Upper lobe of left lung (tissue), 6 donors: ENCODE measurements around the gene RNF31. TPM values are rescaled to one million over a fixed set of nuclear protein-coding genes. Genes with fewer than 3 reads are reported as not detected.

Source experiments
- ATAC-seq, 2 donors: fragments of 200-7000 bp; cut with Tn5 transposase; one replicate each; pipeline ENCODE4 v1.9.1; 2022; ENCODE audit warnings: mild to moderate bottlenecking in 2 of 2, moderate library complexity in 2 of 2; ENCODE audit not compliant: low FRiP score in 2 of 2
- DNase-seq, 2 donors: peaks; one replicate each; pipeline ENCODE4 v3.0.0-alpha.2; 2019 to 2020
- H3K27ac ChIP-seq, 4 donors: fragments of 200-600 bp; sonication (generic); one replicate each; pipeline ENCODE4 v1.5.1; 2016 to 2019
- H3K27me3 ChIP-seq, 4 donors: fragments of 200-600 bp; sonication (generic); one replicate each; pipeline ENCODE4 v1.5.1; 2017 to 2019
- H3K36me3 ChIP-seq, 4 donors: fragments of 200-600 bp; sonication (generic); one replicate each; pipeline ENCODE4 v1.5.1; 2016 to 2019
- H3K4me1 ChIP-seq, 4 donors: fragments of 200-600 bp; sonication (generic); one replicate each; pipeline ENCODE4 v1.5.1; 2018 to 2019
- H3K4me3 ChIP-seq, 4 donors: fragments of 200-600 bp; sonication (generic); one replicate each; pipeline ENCODE4 v1.5.1; 2017 to 2019; ENCODE audit warnings: mild to moderate bottlenecking in 2 of 4, moderate library complexity in 1 of 4
- H3K9me3 ChIP-seq, 4 donors: fragments of 200-600 bp; sonication (generic); one replicate each; pipeline ENCODE4 v1.5.1; 2018 to 2019
- CTCF ChIP-seq, 6 experiments: fragments of 450-650 bp in 4 of 6; fragments of 200-600 bp in 2 of 6; sonication (generic) in 2 of 6; IDR thresholded peaks; one replicate each; pipeline ENCODE4 v1.5.1; 2016 to 2019; ENCODE audit warnings: antibody characterized with exemption in 6 of 6
- EP300 ChIP-seq, 4 donors: sonication (generic); formaldehyde crosslinking; IDR thresholded peaks; one replicate each; pipeline ENCODE4 v1.5.1; 2017; ENCODE audit warnings: antibody characterized with exemption in 4 of 4, control low read depth in 2 of 4
- POLR2A ChIP-seq, 4 donors: fragments of 450-650 bp; IDR thresholded peaks; one replicate each; pipeline ENCODE4 v1.5.1; 2016 to 2017; ENCODE audit warnings: antibody characterized with exemption in 4 of 4, mild to moderate bottlenecking in 2 of 4
- POLR2AphosphoS5 ChIP-seq, 2 donors: sonication (generic); formaldehyde crosslinking; IDR thresholded peaks; one replicate each; pipeline ENCODE4 v1.5.1; 2017; ENCODE audit warnings: antibody characterized with exemption in 2 of 2
- WGBS, 2 donors: methylation state at CpG; one replicate each; pipeline ENCODE4 v1.1.5; 2017 to 2018; 5-methylcytosine and 5-hydroxymethylcytosine counted together
- total RNA-seq, 6 donors: library from RNA; depleted of rRNA in 4 of 6; stranded (reverse); fragments of >200 nt in 4 of 6; gene quantifications; one replicate each; pipeline versions ENCODE4 v1.1.0 to v1.2.1, GENCODE V29; 2016 to 2021
- donor health status: DM: no; HTN: no; CAD: no; lungs with moderate emphysema.
- donor health status: DM: no; HTN: yes; CAD: no; lungs with severe emphysema.

Gene RNF31
- total RNA-seq, 6 donors from 2014 or later: 52.1 to 173 (median 63.9) TPM

GRCh38 chr14:24130380-24130716 is 16.9 kb upstream of the RNF31 start, which contains the start of gene FITM1:
TSS of gene FITM1 (plus strand) at chr14:24130659. CDS start at chr14:24131564, 905 bp downstream.
- Histone ChIP-seq H3K4me3 (no peak within 1 kb of the TSS), H3K9me3 (no peaks in the 10 kb centered on the region), H3K36me3 (no peaks in the 10 kb centered on the region), H3K27me3 (no peaks in the 10 kb centered on the region), H3K4me1 (peaks cover under 1 to 12% (median 9%) of the 10 kb centered on the region in 4 donors), H3K27ac (peak within 1 kb of the TSS; percentile 51 to 77 (median 72))
- ATAC-seq (no peak), DNase-seq (no peak)
- WGBS, 2 donors: 79 to 95% methylated on average over 5 of the region's 5 CpGs
- TF ChIP-seq CTCF (IDR thresholded peaks at IDR 0.05) (no peak), POLR2AphosphoS5 (IDR thresholded peaks at IDR 0.05) (no peak), EP300 (IDR thresholded peaks at IDR 0.05) (no peak), POLR2A (IDR thresholded peaks at IDR 0.05) (no peak)

- 53 to 64% methylated on average over 4 to 5 of the region's 7 CpGs for WGBS, 2 donors
- Histone ChIP-seq H3K4me1 (peaks cover 3 to 16% (median 11%) of the 10 kb centered on the region in 4 donors), H3K27ac (peak overlapping the region; percentile 51 to 77 (median 72)), H3K36me3 (no peaks in the 10 kb centered on the region), H3K27me3 (no peaks in the 10 kb centered on the region), H3K4me3 (no peak overlapping the region), H3K9me3 (no peaks in the 10 kb centered on the region)
- TF ChIP-seq POLR2AphosphoS5 (IDR thresholded peaks at IDR 0.05) (peak in 1 of 2 donors; percentile 45), CTCF (IDR thresholded peaks at IDR 0.05) (no peak), POLR2A (IDR thresholded peaks at IDR 0.05) (no peak)
- DNase-seq: no peak
- peak in 1 of 2 donors; percentile 50 for ATAC-seq
Observed at GRCh38 chr14:24130717-24131548, 16.4 kb upstream of the RNF31 start.

GRCh38 chr14:24131549-24131966 is 15.7 kb upstream of the RNF31 start:
- Histone ChIP-seq H3K27me3 (no peaks in the 10 kb centered on the region), H3K9me3 (no peaks in the 10 kb centered on the region), H3K36me3 (no peaks in the 10 kb centered on the region), H3K27ac (peak overlapping the region; percentile 51 to 77 (median 72)), H3K4me1 (peaks cover 3 to 18% (median 13%) of the 10 kb centered on the region in 4 donors), H3K4me3 (no peak overlapping the region)
- DNase-seq (no peak), ATAC-seq (no peak)
- WGBS, 2 donors: 84 to 94% methylated on average over 7 to 15 of the region's 15 CpGs
- no peak for TF ChIP-seq CTCF (IDR thresholded peaks at IDR 0.05)
- no peak for TF ChIP-seq EP300 (IDR thresholded peaks at IDR 0.05)
- no peak for TF ChIP-seq POLR2A (IDR thresholded peaks at IDR 0.05)
- no peak for TF ChIP-seq POLR2AphosphoS5 (IDR thresholded peaks at IDR 0.05)

- H3K27ac ChIP-seq: peak overlapping the region in 3 of 4 donors; percentile 38 to 77 (median 51)
- WGBS, 2 donors: 69 to 70% methylated on average over 13 to 24 of the region's 24 CpGs
- peak in 1 of 2 donors; percentile 84 for DNase-seq
- no peaks in the 10 kb centered on the region for H3K36me3 ChIP-seq
- no peaks in the 10 kb centered on the region for H3K9me3 ChIP-seq
- peaks cover 9 to 24% (median 19%) of the 10 kb centered on the region in 4 donors for H3K4me1 ChIP-seq
- no peak overlapping the region for H3K4me3 ChIP-seq
- no peaks in the 10 kb centered on the region for H3K27me3 ChIP-seq
- no peak for ATAC-seq
- TF ChIP-seq EP300 (IDR thresholded peaks at IDR 0.05) (no peak), CTCF (IDR thresholded peaks at IDR 0.05) (no peak), POLR2AphosphoS5 (IDR thresholded peaks at IDR 0.05) (no peak), POLR2A (IDR thresholded peaks at IDR 0.05) (no peak)
Observed at GRCh38 chr14:24132061-24132685, 15.1 kb upstream of the RNF31 start.
